AG20443 (cell line): ENCODE data around the gene RBM39.
"Not testable (repeated sequence)": the region's sequence is repeated elsewhere in the genome, so short reads cannot be mapped to it uniquely, and the experiment has no call there.

Experiments used
- DNase-seq: peaks from one replicate; pipeline ENCODE4 v3.0.0; 2012; ENCODE audit warnings: low spot score, mixed read lengths

The RBM39 gene

GRCh38 chr20:35724321-35725230 lies 17.5 kb downstream of the RBM39 start:
- DNase-seq = no peak

DNA sequence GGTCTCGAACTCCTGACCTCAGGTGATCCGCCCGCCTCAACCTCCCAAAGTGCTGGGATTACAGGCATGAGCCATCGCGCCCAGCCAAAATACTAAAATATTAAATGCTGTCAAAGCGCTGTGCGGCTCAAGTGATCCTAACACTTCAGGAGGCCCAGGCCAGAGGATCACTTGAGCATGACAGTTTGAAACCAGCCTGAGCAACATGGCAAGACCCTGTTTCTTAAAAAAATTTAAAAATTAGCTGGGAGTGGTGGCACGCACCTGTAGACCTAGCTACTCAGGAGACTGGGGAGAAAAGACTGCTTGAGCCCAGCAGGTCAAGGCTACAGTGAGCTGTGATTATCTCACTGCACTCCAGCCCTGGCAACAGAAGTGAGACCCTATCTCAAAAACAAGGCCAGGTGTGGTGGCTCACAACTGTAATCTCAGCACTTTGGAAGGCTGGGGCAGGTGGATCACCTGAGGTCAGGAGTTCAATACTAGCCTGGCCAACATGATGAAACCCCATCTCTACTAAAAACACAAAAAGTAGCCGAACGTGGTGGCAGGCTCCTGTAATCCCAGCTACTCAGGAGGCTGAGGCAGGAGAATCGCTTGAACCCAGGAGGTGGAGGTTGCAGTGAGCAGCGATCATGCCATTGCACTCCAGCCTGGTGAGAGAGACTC lies 18.3 kb downstream of the RBM39 start:
- not testable (repeated sequence) for DNase-seq

DNA sequence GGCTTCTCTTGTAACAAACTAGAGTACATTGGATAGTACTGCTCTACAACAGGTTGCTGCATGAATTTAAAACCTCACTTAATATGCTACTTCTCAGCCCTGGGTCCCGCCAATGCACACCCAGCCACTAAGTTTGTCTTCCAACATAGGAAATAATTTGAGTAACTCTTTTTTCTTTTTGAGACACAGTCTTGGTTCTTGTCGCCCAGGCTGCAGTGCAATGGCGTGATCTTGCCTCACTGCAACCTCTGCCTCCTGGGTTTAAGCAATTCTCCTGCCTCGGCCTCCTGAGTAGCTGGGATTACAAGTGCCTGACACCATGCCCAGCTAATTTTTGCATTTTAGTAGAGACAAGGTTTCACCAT lies 18.8 kb downstream of the RBM39 start:
- not testable (repeated sequence) for DNase-seq

DNA sequence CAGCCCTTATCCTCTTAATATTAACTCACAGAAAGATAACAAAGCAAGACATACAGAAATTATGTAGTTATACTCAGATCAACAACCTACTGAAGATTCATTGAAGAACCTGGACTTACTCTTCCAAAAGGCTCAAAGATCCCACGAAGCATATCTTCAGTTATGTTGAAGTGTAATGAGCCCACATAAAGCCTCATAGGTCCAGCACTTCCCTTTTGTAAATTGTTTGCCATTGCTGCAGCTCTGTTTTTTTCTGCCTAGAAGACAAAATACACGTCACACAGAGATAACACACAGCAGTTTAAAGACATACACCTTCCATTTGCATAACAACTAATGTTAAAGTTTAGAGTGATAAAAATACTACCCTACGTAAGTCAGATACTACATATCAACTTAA lies 20.4 kb downstream of the RBM39 start:
- no peak for DNase-seq

GRCh38 chr20:35721219-35721618 lies 20.8 kb downstream of the RBM39 start:
- DNase-seq = no peak

- no peak for DNase-seq
These were observed 21.6 kb downstream of the RBM39 start for GRCh38 chr20:35720165-35721123.

GRCh38 chr20:35719717-35720116 lies 22.3 kb downstream of the RBM39 start:
- DNase-seq = no peak

DNA sequence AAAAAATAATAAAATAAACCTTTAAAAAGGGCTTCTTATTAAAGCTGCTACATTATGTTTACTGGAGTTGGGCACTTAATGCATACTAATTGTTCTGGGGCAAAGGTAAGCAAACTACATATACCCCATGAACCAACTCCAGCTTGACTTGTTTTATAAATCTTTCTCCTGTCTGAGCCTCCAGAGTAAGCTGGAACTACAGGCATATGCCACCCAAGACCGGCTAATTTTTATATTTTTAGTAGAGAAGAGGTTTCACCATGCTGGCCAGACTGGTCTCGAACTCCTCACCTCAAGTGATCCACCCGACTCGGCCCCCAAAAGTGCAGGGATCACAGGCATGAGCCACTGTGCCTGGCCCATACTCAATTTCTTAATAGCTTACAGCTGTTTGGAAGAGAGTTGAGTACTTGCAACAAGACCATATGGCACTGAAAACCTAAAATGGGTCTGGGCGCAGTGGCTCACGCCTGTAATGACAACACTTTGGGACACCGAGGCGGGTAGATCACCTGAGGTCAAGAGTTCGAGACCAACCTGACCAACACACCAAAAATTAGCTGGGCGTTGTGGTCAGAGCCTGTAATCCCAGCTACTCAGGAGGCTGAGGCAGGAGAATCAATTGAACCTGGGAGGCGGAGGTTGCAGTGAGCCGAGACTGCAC lies 23.0 kb downstream of the RBM39 start:
- peak; percentile 10 for DNase-seq

- not testable (repeated sequence) for DNase-seq
These were observed 23.7 kb downstream of the RBM39 start for GRCh38 chr20:35718321-35718720.

- DNase-seq = no peak
These were observed 25.7 kb downstream of the RBM39 start for GRCh38 chr20:35716330-35716729.

- no peak for DNase-seq
These were observed 26.4 kb downstream of the RBM39 start for GRCh38 chr20:35715652-35716051.

DNA sequence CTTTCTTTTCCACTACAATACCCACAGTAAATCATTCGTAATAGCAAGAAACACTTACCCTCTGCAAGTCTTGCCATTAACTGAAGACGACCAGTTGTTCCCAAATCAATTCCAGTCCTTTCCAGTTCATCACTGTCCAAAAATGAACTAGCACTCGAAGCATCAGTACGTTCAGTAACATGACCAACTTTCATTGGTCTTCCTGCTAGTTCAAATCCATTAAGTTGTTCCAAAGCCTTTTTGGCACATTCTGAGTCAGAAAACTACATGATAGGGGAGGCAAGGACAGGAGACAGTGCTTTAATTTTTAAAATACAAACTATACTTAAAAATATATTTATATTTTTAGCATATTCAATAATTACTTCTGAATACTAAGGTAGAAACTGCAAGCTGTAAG lies 27.9 kb downstream of the RBM39 start:
- DNase-seq = no peak

DNA sequence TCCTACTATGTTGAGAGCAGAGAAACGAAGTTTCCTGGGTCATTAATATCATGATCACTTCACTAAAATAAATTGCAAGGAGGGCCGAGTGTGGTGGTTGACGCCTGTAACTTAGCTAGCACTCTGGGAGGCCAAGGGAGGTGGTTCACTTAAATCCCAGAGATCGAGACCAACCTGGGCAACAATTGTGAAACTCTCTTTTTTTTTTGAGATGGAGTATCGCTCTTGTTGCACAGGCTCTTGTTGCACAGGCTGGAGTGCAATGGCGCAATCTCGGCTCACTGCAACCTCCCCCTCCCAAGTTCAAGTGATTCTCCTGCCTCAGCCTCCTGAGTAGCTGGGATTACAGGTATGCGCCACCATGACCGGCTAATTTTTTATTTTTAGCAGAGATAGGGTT lies 28.9 kb downstream of the RBM39 start:
- DNase-seq = not testable (repeated sequence)

- no peak for DNase-seq
These were observed 30.4 kb downstream of the RBM39 start for GRCh38 chr20:35711588-35712209.

- DNase-seq = no peak
These were observed 31.0 kb downstream of the RBM39 start for GRCh38 chr20:35710884-35711587.

GRCh38 chr20:35710039-35710438 lies 32.0 kb downstream of the RBM39 start:
- no peak for DNase-seq

DNA sequence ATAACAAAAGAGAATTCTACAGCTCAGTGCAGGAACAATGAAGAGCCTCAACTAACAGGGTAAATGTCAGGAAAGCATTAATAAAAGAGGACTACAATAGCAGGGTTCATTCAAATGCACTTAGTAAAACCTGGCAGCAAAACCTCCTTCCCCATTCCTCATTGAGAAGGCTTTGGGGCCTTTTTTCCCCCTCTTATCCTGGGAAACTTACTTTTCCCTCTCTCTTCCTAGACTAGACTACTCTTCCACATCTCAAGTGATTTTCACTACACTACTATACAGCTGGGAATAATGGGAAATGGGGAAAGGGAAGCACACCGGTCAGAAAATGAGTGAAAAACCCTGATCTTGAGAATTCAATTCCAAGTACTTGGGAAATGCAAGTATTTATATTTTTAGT lies 32.8 kb downstream of the RBM39 start:
- DNase-seq = no peak

DNA sequence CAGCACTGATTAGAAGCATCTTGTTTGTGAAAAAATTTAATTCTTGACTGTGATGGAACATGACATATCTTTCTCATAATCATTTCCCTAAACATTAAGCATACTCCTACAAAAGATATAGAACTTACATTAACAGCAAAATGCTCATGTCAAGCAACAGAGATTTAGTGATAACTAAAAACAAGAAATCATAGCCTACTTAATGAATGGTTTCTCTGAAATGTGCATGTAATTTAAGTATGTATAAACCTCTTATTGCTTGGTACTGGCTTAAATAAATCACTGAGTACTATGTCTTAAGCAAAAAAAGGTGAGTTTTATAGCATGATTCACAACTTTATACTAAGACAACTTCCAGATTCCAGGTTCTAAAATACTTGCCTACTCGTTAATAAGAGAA lies 33.6 kb downstream of the RBM39 start:
- DNase-seq = no peak

DNA sequence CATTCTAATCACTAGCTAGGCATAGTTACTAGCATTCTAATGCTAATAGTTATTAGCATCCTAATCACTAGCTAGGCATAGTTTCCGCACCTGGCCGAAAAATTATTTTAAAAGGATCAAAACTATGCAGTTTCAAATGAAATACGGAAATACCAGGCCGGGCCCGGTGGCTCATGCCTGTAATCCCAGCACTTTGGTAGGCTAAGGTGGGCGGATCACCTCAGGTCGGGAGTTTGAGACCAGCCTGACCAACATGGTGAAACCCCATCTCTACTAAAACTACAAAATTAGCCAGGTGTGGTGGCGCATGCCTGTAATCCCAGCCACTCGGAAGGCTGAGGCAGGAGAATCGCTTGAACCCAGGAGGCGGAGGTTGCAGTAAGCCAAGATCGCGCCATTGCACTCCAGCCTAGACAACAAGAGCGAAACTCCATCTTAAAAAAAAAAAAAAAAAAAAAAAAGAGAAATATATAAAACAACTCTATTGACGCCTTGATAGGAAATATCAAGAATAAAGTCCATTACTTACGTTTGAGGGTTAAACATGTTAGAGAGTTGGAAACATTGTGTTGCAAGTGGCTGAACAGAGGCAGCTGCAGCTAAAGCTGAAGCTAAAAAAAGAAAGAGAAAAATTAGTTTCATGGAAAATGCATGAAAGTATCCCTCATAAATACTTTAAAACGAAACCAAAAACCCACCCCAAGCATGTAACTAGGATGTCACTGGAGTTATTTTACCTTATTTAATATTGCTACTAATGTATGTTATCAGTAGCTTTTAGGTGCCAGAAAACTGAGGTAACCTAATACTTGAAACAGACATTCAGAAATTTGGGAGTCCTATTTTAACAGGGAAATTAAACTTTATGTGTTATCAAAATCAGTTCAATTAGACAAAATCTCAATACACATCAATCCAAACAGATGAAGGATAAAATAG lies 35.2 kb downstream of the RBM39 start:
- not testable (repeated sequence) for DNase-seq
